Left renal pelvis (tissue), 4 donors: Measurements from ENCODE around the gene SAMD15. TPM values are rescaled to one million over a fixed set of nuclear protein-coding genes. Genes with fewer than 3 reads are reported as not detected.

Experiments
- polyA plus RNA-seq, 4 donors: library from polyadenylated mRNA; unstranded; fragments of 120-200 nt; gene quantifications; one replicate each; pipeline ENCODE4 v1.2.1, GENCODE V29; 2013; ENCODE audit not compliant: insufficient read length in 4 of 4

The SAMD15 gene
- polyA plus RNA-seq, 4 donors: 1.5 to 10.4 (median 9.6) TPM

Other genes with a start within 250 kb of the SAMD15 start
- 1 to 10 TPM in 1 of 4 donors, under 1 TPM in 3; 0.33 to 1.1 (median 0.77) TPM for gene ZDHHC22, start 235.6 kb upstream of the SAMD15 start, polyA plus RNA-seq
- gene TMEM63C, start 195.6 kb upstream of the SAMD15 start, polyA plus RNA-seq: 1 to 10 TPM in 1 of 4 donors, under 1 TPM in 3; 0.29 to 1.3 (median 0.90) TPM
- under 1 TPM in 1 of 4 donors, not detected in 3; 0.07 TPM for gene NGB, start 106.2 kb upstream of the SAMD15 start, polyA plus RNA-seq
- gene POMT2, start 56.5 kb upstream of the SAMD15 start, polyA plus RNA-seq: 10 to 100 TPM; 32.8 to 52.3 (median 42.2) TPM
- gene GSTZ1, start 56.3 kb upstream of the SAMD15 start, polyA plus RNA-seq: 10 to 100 TPM; 16.3 to 30.5 (median 25.0) TPM
- gene TMED8, start 285 bp upstream of the SAMD15 start, polyA plus RNA-seq: 10 to 100 TPM; 11.1 to 24.4 (median 22.4) TPM
- gene NOXRED1, start 46.1 kb downstream of the SAMD15 start, polyA plus RNA-seq: 1 to 10 TPM in 3 of 4 donors, under 1 TPM in 1; 0.96 to 3.7 (median 2.7) TPM
- 10 to 100 TPM; 25.0 to 34.6 (median 30.6) TPM for gene VIPAS39, start 80.2 kb downstream of the SAMD15 start, polyA plus RNA-seq
- 100 to 1,000 TPM; 166 to 222 (median 203) TPM for gene AHSA1, start 80.7 kb downstream of the SAMD15 start, polyA plus RNA-seq
- gene ISM2, start 121.4 kb downstream of the SAMD15 start, polyA plus RNA-seq: 1 to 10 TPM in 3 of 4 donors, under 1 TPM in 1; 0.74 to 3.2 (median 1.2) TPM
- 10 to 100 TPM; 35.2 to 72.9 (median 69.2) TPM for gene SPTLC2, start 239.3 kb downstream of the SAMD15 start, polyA plus RNA-seq